GM21367 (cell line): ENCODE data around the gene TRMT112.

Experiments used
- ATAC-seq: cut with Tn5 transposase; IDR thresholded peaks from one replicate; pipeline ENCODE4 v1.9.1; 2021; ENCODE audit not compliant: unreplicated experiment

The TRMT112 gene

DNA sequence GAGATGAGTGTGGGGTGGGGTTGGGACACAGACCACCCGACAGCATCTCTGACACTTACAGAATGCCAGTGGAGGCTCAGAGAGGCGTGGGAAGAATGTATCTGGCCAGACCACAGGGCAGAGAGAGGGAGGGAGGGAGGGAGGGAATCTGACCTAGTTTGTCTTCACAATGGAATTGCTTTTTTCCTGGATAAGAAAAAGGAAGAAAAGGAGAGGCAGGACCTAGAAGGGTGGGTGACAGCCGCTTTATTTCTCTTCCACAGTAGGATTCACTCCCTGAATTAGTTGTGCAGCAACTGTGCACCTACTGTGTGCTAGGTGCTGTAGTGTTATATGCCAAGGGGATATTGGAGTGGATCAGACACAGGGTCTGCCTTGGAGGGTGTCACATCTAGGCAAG is 22.6 kb downstream of the TRMT112 start:
- ATAC-seq, result no peak

GRCh38 chr11:64292460-64293254 is 24.7 kb downstream of the TRMT112 start:
- no peak for ATAC-seq

DNA sequence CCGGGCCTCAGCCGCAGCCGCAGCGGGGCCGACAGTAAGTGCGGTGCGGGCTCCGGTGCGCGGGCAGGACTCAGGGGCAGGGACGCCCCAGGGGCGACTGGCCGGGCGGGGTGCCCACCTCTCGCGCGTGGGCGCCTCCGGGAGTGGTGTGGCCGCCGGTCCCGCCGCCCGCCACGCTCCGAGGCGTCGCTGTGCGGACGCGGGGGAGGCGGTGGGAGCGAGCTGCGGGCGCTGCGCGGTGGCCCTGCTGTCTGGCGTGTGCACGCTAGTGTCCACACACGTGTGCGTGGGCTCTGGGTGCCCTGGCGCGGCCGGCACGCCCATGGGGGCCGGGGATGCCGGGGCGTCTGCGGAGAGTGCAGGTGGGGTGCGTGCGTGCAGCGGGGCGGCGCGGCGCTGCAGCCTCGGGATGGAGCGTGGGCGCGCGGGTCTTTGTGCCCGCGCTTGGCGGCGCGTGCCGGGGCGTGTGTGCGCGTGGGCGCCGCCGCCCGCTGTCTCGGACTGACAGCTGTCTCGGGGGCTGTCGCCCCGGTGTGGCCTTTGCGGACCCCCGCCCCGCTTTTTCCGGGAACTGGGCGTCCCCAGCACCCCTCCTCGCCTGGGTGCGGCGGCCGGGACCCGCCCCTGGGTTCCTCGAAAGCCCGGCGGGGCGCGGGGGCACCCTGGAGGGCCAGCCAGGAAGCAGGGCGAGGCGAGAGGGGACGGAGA is 25.5 kb downstream of the TRMT112 start:
- ATAC-seq, result no peak

GRCh38 chr11:64291262-64291751 is 26.1 kb downstream of the TRMT112 start, which contains the start of gene KCNK4:
Gene KCNK4 (plus strand): TSS chr11:64291302. CDS start chr11:64293019, 1,717 bp downstream.
- ATAC-seq, result no peak

GRCh38 chr11:64290352-64291261 is 26.8 kb downstream of the TRMT112 start:
- ATAC-seq, result no peak

DNA sequence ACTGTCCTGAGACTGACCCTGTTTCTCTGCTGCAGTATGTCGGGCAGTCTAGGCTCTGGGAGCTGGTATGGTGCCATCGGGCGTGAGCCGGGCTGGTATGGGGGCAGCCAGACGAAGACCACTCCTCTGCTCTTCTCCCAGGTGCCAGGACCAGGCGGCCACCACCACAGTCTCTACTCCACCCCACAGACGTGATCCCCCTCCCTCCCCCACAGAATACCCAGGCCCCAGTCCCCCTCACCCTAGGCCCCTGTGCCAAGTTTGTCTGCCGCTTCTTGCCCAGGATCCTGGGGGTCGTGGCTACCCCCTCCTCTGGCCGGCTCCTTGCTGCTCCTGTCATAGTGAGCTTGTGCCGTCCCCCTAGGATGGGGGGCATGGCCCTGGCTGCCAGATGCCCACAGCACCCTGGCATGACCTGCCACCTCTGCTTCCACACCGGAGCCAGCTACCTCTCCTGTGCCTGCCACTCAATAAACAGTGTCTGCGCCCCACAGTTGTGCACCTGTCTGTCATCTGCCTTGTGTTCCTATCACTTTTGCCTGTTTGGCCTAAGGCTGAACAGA is 28.3 kb downstream of the TRMT112 start:
- no peak for ATAC-seq

DNA sequence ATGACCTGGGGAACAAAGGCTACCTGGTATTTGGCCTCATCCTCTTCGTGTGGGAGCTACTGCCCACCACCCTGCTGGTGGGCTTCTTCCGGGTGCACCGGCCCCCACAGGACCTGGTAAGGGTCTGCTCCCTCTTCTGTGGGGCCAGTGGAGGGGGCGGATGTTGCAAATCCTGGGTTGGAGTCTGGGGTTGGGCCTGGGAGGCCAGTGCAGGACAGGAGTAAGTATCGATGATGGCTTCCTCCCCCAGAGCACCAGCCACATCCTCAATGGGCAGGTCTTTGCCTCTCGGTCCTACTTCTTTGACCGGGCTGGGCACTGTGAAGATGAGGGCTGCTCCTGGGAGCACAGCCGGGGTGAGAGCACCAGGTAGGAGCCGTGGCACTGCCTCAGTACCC is 29.0 kb downstream of the TRMT112 start:
- ATAC-seq, result no peak

- ATAC-seq, result no peak
Observed at GRCh38 chr11:64287676-64288352, 29.5 kb downstream of the TRMT112 start.

DNA sequence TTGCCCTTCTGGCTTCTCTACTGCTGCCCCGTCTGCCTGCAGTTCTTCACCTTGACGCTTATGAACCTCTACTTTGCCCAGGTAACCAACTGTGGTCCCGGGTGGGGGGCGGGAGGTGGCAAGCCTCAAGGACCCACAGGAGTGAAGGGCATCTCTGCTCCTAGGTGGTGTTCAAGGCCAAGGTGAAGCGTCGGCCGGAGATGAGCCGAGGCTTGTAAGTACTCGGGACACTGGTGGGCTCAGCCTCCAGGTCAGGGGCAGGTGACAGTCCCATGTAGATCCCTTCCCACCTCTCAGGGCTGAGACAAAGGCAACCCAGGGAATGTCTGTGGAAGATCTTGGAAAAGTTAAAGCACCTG is 30.6 kb downstream of the TRMT112 start:
- no peak for ATAC-seq

GRCh38 chr11:64285885-64286800 is 31.2 kb downstream of the TRMT112 start:
- no peak for ATAC-seq

- peak; percentile 49 for ATAC-seq
Observed at GRCh38 chr11:64284962-64285884, 32.1 kb downstream of the TRMT112 start, which contains the start of gene GPR137. Gene GPR137 (plus strand): TSS chr11:64285848. CDS start chr11:64286525, 677 bp downstream.

DNA sequence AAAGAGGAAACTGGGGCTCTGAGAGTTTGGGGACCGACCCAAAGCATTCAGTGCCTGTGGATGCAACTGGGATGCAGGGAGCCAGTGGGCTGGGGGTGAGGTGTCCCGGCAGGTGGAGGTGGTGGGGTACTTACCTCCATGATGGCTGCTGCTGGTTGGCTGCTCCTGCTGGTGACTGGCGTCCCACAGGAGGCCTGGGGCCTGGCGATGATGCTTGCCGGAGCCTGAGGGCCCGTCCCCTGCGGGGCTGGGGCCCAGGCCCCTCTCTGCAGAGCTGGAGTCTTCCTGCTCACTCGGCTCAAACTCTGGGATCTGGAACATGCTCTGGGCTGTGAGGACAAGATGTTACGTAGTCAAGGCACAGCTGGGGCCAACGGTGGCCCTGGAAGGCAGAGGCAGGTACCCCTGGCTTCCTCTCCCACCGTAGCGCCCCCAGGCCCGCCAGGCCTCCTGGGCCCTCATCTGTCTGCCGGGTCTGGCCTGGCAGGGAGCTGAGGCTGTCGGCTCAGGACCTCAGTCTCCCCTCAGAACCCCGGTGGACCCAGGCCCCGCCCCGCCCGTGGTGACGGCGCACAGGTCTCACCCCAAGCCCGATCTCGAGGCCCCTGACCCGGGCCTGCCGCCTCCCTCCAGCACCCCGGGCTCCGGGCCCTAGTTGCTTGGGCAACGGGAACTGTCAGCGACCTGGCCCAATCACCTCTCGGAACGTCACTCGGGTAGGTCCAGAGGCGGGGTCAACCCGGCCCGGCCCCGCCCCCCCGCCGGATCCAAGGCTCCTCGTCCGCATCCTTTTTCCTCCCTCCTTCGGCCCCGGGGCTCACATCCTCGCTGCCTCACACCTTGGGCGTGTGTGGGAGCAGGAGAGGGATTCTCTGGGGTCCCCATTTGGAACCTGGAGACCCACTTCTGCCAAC is 33.1 kb downstream of the TRMT112 start, which contains the start of gene BAD:
Gene BAD, minus strand, starts transcription at position 618 of the 914 bp plus-strand sequence. Its CDS starts 297 bp downstream, at position 321.
- ATAC-seq, result peak; percentile 40

GRCh38 chr11:64283092-64283491 is 34.3 kb downstream of the TRMT112 start:
- ATAC-seq, result no peak

DNA sequence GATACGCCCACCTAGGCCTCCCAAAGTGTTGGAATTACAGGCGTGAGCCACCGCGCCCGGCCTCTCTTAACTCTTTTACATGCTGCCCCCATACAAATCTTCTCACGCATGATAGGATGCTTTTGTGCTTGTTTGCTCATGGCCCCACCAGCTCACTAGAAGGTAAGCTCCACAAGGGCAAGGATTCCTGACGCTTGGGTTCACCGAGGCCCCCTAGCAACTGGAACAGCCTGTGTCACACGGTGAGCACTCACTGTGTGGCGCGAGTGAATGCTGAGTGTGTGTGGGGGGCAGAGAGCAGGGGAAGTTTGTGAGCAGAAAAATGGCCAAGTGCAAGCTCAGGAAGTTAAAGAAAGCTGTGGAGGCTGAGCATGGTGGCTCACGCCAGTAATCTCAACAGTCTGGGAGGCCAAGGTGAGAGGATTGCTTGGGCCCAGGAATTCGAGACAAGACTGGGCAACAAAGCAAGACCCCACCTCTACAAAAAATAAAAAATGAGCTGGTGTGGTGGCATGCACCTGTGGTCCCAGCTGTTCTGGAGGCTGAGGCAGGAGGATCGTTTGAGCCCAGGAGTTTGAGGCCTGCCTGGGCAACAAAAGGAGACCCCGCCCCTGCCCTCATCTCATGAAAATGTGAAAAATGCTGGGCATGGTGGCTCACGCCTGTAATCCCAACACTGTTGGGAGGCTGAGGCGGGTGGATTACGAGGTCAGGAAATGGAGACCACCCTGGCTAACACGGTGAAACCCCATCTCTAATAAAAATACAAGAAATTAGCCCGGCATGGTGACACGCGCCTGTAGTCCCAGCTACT is 35.2 kb downstream of the TRMT112 start:
- no peak for ATAC-seq

DNA sequence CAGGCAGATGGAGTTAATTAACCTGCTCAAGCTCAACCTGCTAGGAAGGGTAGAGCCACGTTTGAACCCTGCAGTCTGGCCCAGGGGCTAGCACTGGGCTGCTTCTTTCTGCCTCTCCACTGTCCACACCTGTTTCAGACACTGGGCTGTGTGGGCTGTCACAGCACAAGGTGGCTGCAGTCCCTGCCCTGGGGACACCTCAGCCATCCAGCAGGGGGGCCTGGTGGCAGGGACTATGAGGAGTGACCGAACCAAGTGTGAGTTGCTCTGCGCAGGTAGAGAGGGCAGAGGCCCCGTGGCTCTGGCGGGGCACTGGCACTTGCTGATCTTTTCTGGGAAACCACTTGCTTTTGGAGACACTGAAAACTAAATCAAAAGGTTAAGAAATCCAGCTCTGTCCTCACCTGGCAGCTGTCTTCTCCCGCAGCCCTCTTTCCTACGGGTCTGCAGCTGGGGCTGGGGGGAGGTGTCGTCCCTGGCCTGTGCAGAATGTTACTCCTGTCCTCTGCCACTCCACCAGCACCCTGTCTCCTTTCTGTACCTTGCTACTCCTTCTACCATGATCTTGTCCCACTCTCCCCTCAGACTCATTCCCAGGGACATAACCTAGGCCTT is 38.7 kb downstream of the TRMT112 start:
- ATAC-seq, result no peak
